ENCODE measurements around the gene KCNK7. TPM values are rescaled to one million over a fixed set of nuclear protein-coding genes. Genes with fewer than 3 reads are reported as not detected.

The KCNK7 gene
- total and polyA plus RNA-seq, 2 donors: 0.66 to 3.8 TPM

DNA sequence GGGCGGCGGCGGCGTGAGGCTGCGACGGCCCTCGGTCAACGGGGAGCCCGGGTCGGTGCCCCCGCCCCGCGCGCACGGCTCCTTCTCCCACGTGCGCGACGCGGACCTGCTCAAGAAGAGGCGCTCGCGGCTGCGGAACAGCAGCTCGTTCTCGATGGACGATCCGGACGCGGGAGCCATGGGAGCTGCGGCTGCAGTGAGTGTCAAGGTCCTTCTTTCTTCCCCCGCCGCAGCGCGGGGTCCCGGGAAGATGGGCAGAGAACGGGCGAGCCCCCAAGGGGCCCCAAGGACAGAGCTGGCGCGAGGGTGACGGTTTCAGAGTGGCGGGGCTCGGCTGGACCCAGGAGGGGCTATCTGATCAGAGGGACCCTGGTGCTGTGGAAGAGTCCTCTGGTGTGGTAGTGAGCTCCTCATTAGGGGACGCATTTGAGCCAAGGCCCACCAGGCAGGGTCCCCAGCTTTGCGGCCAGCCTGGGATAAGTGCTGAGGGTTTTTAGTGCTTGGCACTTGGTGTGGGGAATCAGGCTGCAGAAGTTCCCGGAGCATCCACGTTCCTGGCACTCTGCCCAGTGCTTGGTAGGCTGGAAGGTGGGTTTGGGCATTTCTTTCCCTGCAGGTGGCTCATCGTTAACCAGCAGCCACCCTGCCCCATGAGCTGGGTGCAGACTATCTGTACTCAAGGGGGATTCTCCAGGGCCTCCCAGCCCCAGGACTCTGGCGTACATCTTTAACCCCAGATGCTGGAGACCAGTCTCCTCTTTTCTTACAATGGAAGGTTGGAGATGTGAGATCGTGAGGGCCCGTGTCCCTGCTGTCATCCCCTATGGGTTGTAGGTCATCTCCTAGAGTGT is 10.0 kb downstream of the KCNK7 start:
- DNase-seq (ENCODE audit: low read depth in 6 of 9, low spot score in 9 of 9): no peak
- no peak overlapping the region for H3K27ac ChIP-seq (ENCODE audit: low read depth in 1 of 2, low read length in 1 of 2)
- H3K36me3 ChIP-seq (ENCODE audit: control insufficient read depth in 2 of 2, insufficient read depth in 2 of 2, low read length in 1 of 2): peaks cover 40 to 42% of the 10 kb centered on the region in 2 donors
- WGBS: 95% methylated on average over 51 of the region's 51 CpGs
- H3K4me1 ChIP-seq (ENCODE audit: control insufficient read depth in 2 of 2, insufficient read depth in 2 of 2, low read length in 2 of 2): peaks cover 0 to 40% of the 10 kb centered on the region in 2 donors
- no peak overlapping the region for H3K4me3 ChIP-seq (ENCODE audit: low read length in 2 of 2)
- peaks cover 0 to 26% of the 10 kb centered on the region in 2 donors for H3K27me3 ChIP-seq (ENCODE audit: control insufficient read depth in 2 of 2, insufficient read depth in 1 of 2, low read length in 1 of 2)
- H3K9me3 ChIP-seq (ENCODE audit: control insufficient read depth in 2 of 2, insufficient read depth in 1 of 2, low read length in 1 of 2): no peaks in the 10 kb centered on the region

DNA sequence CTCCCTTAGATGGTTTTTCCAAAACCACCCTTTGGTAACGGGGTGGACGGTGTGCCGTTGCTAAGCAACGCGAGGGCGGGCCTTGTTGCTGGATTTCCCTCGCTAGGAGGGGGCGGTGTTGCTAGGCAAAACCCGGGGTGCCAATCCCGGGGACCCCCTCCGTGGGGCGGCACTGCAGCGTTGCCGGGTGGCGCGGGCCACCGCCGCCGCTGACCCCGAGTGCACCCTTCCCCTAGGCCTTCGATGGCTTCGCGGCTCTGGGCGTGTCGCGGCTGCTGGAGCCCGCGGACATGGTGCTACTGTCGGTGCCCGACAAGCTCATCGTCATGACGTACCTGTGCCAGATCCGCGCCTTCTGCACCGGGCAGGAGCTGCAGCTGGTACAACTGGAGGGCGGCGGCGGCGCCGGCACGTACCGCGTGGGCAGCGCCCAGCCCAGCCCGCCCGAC is 10.9 kb downstream of the KCNK7 start:
- H3K9me3 ChIP-seq (ENCODE audit: control insufficient read depth in 2 of 2, insufficient read depth in 1 of 2, low read length in 1 of 2): no peaks in the 10 kb centered on the region
- peaks cover 0 to 26% of the 10 kb centered on the region in 2 donors for H3K27me3 ChIP-seq (ENCODE audit: control insufficient read depth in 2 of 2, insufficient read depth in 1 of 2, low read length in 1 of 2)
- peaks cover 43% of the 10 kb centered on the region in 2 donors for H3K36me3 ChIP-seq (ENCODE audit: control insufficient read depth in 2 of 2, insufficient read depth in 2 of 2, low read length in 1 of 2)
- 96% methylated on average over 46 of the region's 46 CpGs for WGBS
- no peak overlapping the region for H3K27ac ChIP-seq (ENCODE audit: low read depth in 1 of 2, low read length in 1 of 2)
- DNase-seq (ENCODE audit: low read depth in 6 of 9, low spot score in 9 of 9): no peak
- no peak overlapping the region for H3K4me3 ChIP-seq (ENCODE audit: low read length in 2 of 2)
- peaks cover 0 to 34% of the 10 kb centered on the region in 2 donors for H3K4me1 ChIP-seq (ENCODE audit: control insufficient read depth in 2 of 2, insufficient read depth in 2 of 2, low read length in 2 of 2)

DNA sequence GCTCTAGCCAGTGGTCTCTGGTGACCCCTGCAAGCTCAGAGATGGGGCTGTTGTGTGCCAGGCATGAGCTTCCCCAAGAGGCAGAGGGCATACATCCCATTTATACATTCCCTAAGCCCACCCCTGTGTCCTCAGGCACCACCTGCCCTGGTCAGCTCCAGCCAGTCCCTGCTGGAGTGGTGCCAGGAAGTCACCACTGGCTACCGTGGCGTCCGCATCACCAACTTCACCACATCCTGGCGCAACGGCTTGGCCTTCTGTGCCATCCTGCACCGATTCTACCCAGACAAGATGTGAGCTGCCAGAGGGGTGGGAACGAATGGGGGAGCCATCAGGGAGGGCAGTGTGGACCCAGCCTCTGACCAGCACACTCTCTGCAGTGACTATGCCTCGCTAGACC is 11.5 kb downstream of the KCNK7 start:
- no peak for DNase-seq (ENCODE audit: low read depth in 6 of 9, low spot score in 9 of 9)
- Histone ChIP-seq H3K36me3 (ENCODE audit: control insufficient read depth in 2 of 2, insufficient read depth in 2 of 2, low read length in 1 of 2) (peaks cover 46 to 49% of the 10 kb centered on the region in 2 donors), H3K4me3 (ENCODE audit: low read length in 2 of 2) (no peak overlapping the region), H3K27ac (ENCODE audit: low read depth in 1 of 2, low read length in 1 of 2) (no peak overlapping the region), H3K27me3 (ENCODE audit: control insufficient read depth in 2 of 2, insufficient read depth in 1 of 2, low read length in 1 of 2) (peaks cover 0 to 26% of the 10 kb centered on the region in 2 donors), H3K4me1 (ENCODE audit: control insufficient read depth in 2 of 2, insufficient read depth in 2 of 2, low read length in 2 of 2) (peaks cover 0 to 28% of the 10 kb centered on the region in 2 donors), H3K9me3 (ENCODE audit: control insufficient read depth in 2 of 2, insufficient read depth in 1 of 2, low read length in 1 of 2) (no peaks in the 10 kb centered on the region)
- 89% methylated on average over 8 of the region's 8 CpGs for WGBS

- no peak overlapping the region for H3K4me3 ChIP-seq (ENCODE audit: low read length in 2 of 2)
- no peaks in the 10 kb centered on the region for H3K9me3 ChIP-seq (ENCODE audit: control insufficient read depth in 2 of 2, insufficient read depth in 1 of 2, low read length in 1 of 2)
- 93% methylated on average over 10 of the region's 10 CpGs for WGBS
- H3K36me3 ChIP-seq (ENCODE audit: control insufficient read depth in 2 of 2, insufficient read depth in 2 of 2, low read length in 1 of 2): peaks cover 47 to 54% of the 10 kb centered on the region in 2 donors
- peaks cover 0 to 23% of the 10 kb centered on the region in 2 donors for H3K4me1 ChIP-seq (ENCODE audit: control insufficient read depth in 2 of 2, insufficient read depth in 2 of 2, low read length in 2 of 2)
- H3K27me3 ChIP-seq (ENCODE audit: control insufficient read depth in 2 of 2, insufficient read depth in 1 of 2, low read length in 1 of 2): peaks cover 0 to 26% of the 10 kb centered on the region in 2 donors
- no peak for DNase-seq (ENCODE audit: low read depth in 6 of 9, low spot score in 9 of 9)
- H3K27ac ChIP-seq (ENCODE audit: low read depth in 1 of 2, low read length in 1 of 2): no peak overlapping the region
These were observed 12.0 kb downstream of the KCNK7 start for GRCh38 chr11:65583589-65583988.

- no peak for DNase-seq (ENCODE audit: low read depth in 6 of 9, low spot score in 9 of 9)
- Histone ChIP-seq H3K27me3 (ENCODE audit: control insufficient read depth in 2 of 2, insufficient read depth in 1 of 2, low read length in 1 of 2) (peaks cover 0 to 26% of the 10 kb centered on the region in 2 donors), H3K36me3 (ENCODE audit: control insufficient read depth in 2 of 2, insufficient read depth in 2 of 2, low read length in 1 of 2) (peaks cover 42 to 59% of the 10 kb centered on the region in 2 donors), H3K4me3 (ENCODE audit: low read length in 2 of 2) (no peak overlapping the region), H3K27ac (ENCODE audit: low read depth in 1 of 2, low read length in 1 of 2) (no peak overlapping the region), H3K4me1 (ENCODE audit: control insufficient read depth in 2 of 2, insufficient read depth in 2 of 2, low read length in 2 of 2) (peaks cover 4 to 21% of the 10 kb centered on the region in 2 donors), H3K9me3 (ENCODE audit: control insufficient read depth in 2 of 2, insufficient read depth in 1 of 2, low read length in 1 of 2) (no peaks in the 10 kb centered on the region)
- 97% methylated on average over 3 of the region's 3 CpGs for WGBS
These were observed 13.7 kb downstream of the KCNK7 start for GRCh38 chr11:65581928-65582327.

GRCh38 chr11:65580756-65581155 is 14.8 kb downstream of the KCNK7 start:
- H3K9me3 ChIP-seq (ENCODE audit: control insufficient read depth in 2 of 2, insufficient read depth in 1 of 2, low read length in 1 of 2): no peaks in the 10 kb centered on the region
- peaks cover 0 to 21% of the 10 kb centered on the region in 2 donors for H3K27me3 ChIP-seq (ENCODE audit: control insufficient read depth in 2 of 2, insufficient read depth in 1 of 2, low read length in 1 of 2)
- peaks cover 34 to 53% of the 10 kb centered on the region in 2 donors for H3K36me3 ChIP-seq (ENCODE audit: control insufficient read depth in 2 of 2, insufficient read depth in 2 of 2, low read length in 1 of 2)
- no peak overlapping the region for H3K4me3 ChIP-seq (ENCODE audit: low read length in 2 of 2)
- H3K4me1 ChIP-seq (ENCODE audit: control insufficient read depth in 2 of 2, insufficient read depth in 2 of 2, low read length in 2 of 2): peaks cover 11 to 26% of the 10 kb centered on the region in 2 donors
- 97% methylated on average over 8 of the region's 8 CpGs for WGBS
- H3K27ac ChIP-seq (ENCODE audit: low read depth in 1 of 2, low read length in 1 of 2): no peak overlapping the region
- no peak for DNase-seq (ENCODE audit: low read depth in 6 of 9, low spot score in 9 of 9)

- Histone ChIP-seq H3K4me3 (ENCODE audit: low read length in 2 of 2) (no peak overlapping the region), H3K36me3 (ENCODE audit: control insufficient read depth in 2 of 2, insufficient read depth in 2 of 2, low read length in 1 of 2) (peaks cover 34 to 48% of the 10 kb centered on the region in 2 donors), H3K4me1 (ENCODE audit: control insufficient read depth in 2 of 2, insufficient read depth in 2 of 2, low read length in 2 of 2) (peaks cover 13 to 31% of the 10 kb centered on the region in 2 donors), H3K27me3 (ENCODE audit: control insufficient read depth in 2 of 2, insufficient read depth in 1 of 2, low read length in 1 of 2) (peaks cover 0 to 17% of the 10 kb centered on the region in 2 donors), H3K9me3 (ENCODE audit: control insufficient read depth in 2 of 2, insufficient read depth in 1 of 2, low read length in 1 of 2) (no peaks in the 10 kb centered on the region), H3K27ac (ENCODE audit: low read depth in 1 of 2, low read length in 1 of 2) (no peak overlapping the region)
- DNase-seq (ENCODE audit: low read depth in 6 of 9, low spot score in 9 of 9): no peak
- WGBS: 97% methylated on average over 19 of the region's 19 CpGs
These were observed 15.4 kb downstream of the KCNK7 start for GRCh38 chr11:65580031-65580692.

DNA sequence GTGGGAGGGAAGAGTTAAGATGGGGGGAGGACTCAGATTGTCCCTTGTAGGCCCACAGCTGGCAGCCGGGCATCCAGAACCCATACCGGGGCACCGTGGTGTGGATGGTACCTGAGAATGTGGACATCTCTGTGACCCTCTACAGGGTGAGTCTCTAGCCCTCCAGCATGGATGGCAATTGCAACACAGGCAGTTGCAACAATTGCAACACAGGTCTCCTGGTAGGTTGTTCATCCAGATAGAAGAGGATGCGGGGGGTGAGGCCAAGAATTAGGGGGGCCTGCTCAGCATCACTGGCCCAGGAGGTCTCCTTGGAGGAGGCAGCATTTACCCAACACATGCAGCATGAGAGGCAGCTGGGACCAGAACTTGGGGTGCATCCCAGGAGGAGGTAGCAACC is 16.3 kb downstream of the KCNK7 start:
- Histone ChIP-seq H3K4me3 (ENCODE audit: low read length in 2 of 2) (no peak overlapping the region), H3K4me1 (ENCODE audit: control insufficient read depth in 2 of 2, insufficient read depth in 2 of 2, low read length in 2 of 2) (peaks cover 17 to 34% of the 10 kb centered on the region in 2 donors), H3K27ac (ENCODE audit: low read depth in 1 of 2, low read length in 1 of 2) (no peak overlapping the region), H3K27me3 (ENCODE audit: control insufficient read depth in 2 of 2, insufficient read depth in 1 of 2, low read length in 1 of 2) (peaks cover 0 to 11% of the 10 kb centered on the region in 2 donors), H3K36me3 (ENCODE audit: control insufficient read depth in 2 of 2, insufficient read depth in 2 of 2, low read length in 1 of 2) (peaks cover 32 to 41% of the 10 kb centered on the region in 2 donors), H3K9me3 (ENCODE audit: control insufficient read depth in 2 of 2, insufficient read depth in 1 of 2, low read length in 1 of 2) (no peaks in the 10 kb centered on the region)
- 96% methylated on average over 4 of the region's 4 CpGs for WGBS
- no peak for DNase-seq (ENCODE audit: low read depth in 6 of 9, low spot score in 9 of 9)

DNA sequence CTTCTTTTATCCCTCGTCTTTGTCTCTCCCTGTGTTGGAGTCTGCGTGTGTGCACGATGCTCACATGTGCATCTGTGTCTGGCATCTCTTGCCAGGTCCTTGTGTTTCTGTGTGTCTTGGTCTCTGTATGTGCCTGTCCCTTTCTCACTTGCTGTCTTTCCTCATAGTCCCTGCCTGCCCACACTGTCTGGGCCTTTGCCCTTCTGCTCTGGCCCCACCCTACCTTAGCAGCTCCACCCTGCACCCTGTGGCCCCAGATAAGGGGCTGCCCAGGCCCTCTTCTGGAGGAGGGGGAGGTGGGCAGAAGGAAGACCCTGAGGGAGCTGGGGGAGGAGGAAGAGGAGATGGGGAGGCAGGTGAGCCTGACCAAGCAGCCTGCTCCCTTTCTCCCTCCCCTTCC is 16.9 kb downstream of the KCNK7 start:
- Histone ChIP-seq H3K4me3 (ENCODE audit: low read length in 2 of 2) (no peak overlapping the region), H3K9me3 (ENCODE audit: control insufficient read depth in 2 of 2, insufficient read depth in 1 of 2, low read length in 1 of 2) (no peaks in the 10 kb centered on the region), H3K36me3 (ENCODE audit: control insufficient read depth in 2 of 2, insufficient read depth in 2 of 2, low read length in 1 of 2) (peaks cover 30 to 35% of the 10 kb centered on the region in 2 donors), H3K27ac (ENCODE audit: low read depth in 1 of 2, low read length in 1 of 2) (no peak overlapping the region), H3K27me3 (ENCODE audit: control insufficient read depth in 2 of 2, insufficient read depth in 1 of 2, low read length in 1 of 2) (peaks cover 0 to 4% of the 10 kb centered on the region in 2 donors), H3K4me1 (ENCODE audit: control insufficient read depth in 2 of 2, insufficient read depth in 2 of 2, low read length in 2 of 2) (peaks cover 20 to 36% of the 10 kb centered on the region in 2 donors)
- 97% methylated on average over 3 of the region's 3 CpGs for WGBS
- DNase-seq (ENCODE audit: low read depth in 6 of 9, low spot score in 9 of 9): no peak
